ENCODE data around the gene PTPRO.

DNA sequence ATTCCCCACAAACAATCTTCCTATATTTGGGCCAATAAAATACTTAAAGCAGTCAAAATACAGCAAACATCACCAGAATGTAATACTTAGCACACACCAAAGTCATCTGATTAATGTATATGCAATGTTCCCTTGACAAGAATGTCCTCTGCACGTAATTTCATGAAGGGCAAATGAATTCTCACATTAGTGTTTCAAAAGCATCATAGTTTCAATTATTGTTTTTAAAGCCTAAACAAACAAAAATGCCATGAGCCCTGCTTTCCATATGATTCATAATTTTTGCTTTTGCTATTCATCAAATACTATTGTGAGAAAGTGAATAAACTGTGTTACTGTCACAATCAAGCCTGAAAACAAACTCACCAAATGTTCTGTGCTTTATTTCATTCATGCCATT is 310.9 kb downstream of the PTPRO start:
- no peak for TF ChIP-seq SP1 (IDR thresholded peaks at IDR 0.05; ENCODE audit: low read depth, low read length)
- TF ChIP-seq, protein P1, sequence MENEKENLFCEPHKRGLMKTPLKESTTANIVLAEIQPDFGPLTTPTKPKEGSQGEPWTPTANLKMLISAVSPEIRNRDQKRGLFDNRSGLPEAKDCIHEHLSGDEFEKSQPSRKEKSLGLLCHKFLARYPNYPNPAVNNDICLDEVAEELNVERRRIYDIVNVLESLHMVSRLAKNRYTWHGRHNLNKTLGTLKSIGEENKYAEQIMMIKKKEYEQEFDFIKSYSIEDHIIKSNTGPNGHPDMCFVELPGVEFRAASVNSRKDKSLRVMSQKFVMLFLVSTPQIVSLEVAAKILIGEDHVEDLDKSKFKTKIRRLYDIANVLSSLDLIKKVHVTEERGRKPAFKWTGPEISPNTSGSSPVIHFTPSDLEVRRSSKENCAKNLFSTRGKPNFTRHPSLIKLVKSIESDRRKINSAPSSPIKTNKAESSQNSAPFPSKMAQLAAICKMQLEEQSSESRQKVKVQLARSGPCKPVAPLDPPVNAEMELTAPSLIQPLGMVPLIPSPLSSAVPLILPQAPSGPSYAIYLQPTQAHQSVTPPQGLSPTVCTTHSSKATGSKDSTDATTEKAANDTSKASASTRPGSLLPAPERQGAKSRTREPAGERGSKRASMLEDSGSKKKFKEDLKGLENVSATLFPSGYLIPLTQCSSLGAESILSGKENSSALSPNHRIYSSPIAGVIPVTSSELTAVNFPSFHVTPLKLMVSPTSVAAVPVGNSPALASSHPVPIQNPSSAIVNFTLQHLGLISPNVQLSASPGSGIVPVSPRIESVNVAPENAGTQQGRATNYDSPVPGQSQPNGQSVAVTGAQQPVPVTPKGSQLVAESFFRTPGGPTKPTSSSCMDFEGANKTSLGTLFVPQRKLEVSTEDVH (IDR thresholded peaks at IDR 0.05; ENCODE audit: low read depth, partially characterized antibody), result no peak
- TF ChIP-seq, protein P2, sequence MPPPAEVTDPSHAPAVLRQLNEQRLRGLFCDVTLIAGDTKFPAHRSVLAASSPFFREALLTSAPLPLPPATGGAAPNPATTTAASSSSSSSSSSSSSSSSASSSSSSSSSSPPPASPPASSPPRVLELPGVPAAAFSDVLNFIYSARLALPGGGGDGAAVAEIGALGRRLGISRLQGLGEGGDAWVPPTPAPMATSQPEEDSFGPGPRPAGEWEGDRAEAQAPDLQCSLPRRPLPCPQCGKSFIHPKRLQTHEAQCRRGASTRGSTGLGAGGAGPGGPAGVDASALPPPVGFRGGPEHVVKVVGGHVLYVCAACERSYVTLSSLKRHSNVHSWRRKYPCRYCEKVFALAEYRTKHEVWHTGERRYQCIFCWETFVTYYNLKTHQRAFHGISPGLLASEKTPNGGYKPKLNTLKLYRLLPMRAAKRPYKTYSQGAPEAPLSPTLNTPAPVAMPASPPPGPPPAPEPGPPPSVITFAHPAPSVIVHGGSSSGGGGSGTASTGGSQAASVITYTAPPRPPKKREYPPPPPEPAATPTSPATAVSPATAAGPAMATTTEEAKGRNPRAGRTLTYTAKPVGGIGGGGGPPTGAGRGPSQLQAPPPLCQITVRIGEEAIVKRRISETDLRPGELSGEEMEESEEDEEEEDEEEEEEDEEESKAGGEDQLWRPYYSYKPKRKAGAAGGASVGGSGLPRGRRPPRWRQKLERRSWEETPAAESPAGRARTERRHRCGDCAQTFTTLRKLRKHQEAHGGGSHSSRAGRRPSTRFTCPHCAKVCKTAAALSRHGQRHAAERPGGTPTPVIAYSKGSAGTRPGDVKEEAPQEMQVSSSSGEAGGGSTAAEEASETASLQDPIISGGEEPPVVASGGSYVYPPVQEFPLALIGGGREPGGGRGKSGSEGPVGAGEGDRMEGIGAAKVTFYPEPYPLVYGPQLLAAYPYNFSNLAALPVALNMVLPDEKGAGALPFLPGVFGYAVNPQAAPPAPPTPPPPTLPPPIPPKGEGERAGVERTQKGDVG (CRISPR knock-in tag; IDR thresholded peaks at IDR 0.05), result no peak
- no peak for TF ChIP-seq RAD21 (IDR thresholded peaks at IDR 0.05; ENCODE audit: insufficient read depth, low read depth, low read length)
- no peak for TF ChIP-seq IKZF1 (conservative IDR thresholded peaks at IDR 0.05)
- TF ChIP-seq, protein P3, sequence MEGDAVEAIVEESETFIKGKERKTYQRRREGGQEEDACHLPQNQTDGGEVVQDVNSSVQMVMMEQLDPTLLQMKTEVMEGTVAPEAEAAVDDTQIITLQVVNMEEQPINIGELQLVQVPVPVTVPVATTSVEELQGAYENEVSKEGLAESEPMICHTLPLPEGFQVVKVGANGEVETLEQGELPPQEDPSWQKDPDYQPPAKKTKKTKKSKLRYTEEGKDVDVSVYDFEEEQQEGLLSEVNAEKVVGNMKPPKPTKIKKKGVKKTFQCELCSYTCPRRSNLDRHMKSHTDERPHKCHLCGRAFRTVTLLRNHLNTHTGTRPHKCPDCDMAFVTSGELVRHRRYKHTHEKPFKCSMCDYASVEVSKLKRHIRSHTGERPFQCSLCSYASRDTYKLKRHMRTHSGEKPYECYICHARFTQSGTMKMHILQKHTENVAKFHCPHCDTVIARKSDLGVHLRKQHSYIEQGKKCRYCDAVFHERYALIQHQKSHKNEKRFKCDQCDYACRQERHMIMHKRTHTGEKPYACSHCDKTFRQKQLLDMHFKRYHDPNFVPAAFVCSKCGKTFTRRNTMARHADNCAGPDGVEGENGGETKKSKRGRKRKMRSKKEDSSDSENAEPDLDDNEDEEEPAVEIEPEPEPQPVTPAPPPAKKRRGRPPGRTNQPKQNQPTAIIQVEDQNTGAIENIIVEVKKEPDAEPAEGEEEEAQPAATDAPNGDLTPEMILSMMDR (IDR thresholded peaks at IDR 0.05 in 2 of 3, conservative IDR thresholded peaks at IDR 0.05 in 1 of 3; ENCODE audit: control insufficient read depth in 2 of 3, extremely low read depth in 1 of 3, insufficient read depth in 1 of 3, low read depth in 3 of 3, low read length in 3 of 3), result no peak
- TF ChIP-seq POLR2A (IDR thresholded peaks at IDR 0.05; ENCODE audit: low read depth, low read length), result no peak
- TF ChIP-seq CHD4 (IDR thresholded peaks at IDR 0.05), result no peak
- no peak for TF ChIP-seq NBN (IDR thresholded peaks at IDR 0.05)
- no peak for TF ChIP-seq POLR2AphosphoS5 (IDR thresholded peaks at IDR 0.05; ENCODE audit: low read length)
- TF ChIP-seq, protein P4, sequence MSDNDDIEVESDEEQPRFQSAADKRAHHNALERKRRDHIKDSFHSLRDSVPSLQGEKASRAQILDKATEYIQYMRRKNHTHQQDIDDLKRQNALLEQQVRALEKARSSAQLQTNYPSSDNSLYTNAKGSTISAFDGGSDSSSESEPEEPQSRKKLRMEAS (IDR thresholded peaks at IDR 0.05; ENCODE audit: low read depth, low read length), result no peak
- TF ChIP-seq EGR1 (IDR thresholded peaks at IDR 0.05; ENCODE audit: borderline replicate concordance in 1 of 2, low read depth in 2 of 2, low read length in 2 of 2), result no peak
- TF ChIP-seq, protein P5, sequence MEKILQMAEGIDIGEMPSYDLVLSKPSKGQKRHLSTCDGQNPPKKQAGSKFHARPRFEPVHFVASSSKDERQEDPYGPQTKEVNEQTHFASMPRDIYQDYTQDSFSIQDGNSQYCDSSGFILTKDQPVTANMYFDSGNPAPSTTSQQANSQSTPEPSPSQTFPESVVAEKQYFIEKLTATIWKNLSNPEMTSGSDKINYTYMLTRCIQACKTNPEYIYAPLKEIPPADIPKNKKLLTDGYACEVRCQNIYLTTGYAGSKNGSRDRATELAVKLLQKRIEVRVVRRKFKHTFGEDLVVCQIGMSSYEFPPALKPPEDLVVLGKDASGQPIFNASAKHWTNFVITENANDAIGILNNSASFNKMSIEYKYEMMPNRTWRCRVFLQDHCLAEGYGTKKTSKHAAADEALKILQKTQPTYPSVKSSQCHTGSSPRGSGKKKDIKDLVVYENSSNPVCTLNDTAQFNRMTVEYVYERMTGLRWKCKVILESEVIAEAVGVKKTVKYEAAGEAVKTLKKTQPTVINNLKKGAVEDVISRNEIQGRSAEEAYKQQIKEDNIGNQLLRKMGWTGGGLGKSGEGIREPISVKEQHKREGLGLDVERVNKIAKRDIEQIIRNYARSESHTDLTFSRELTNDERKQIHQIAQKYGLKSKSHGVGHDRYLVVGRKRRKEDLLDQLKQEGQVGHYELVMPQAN (conservative IDR thresholded peaks at IDR 0.05), result no peak

All from GM12878 (cell line).